Activated CD8-positive, alpha-beta memory T cell treated with anti-CD3 and anti-CD28 coated beads for 48 hours (primary cell): Measurements from ENCODE around the gene ZNF181.

ENCODE experiments used
- DNase-seq, 3 experiments: peaks; one replicate each; pipeline ENCODE4 v3.0.0-alpha.2; 2020; ENCODE audit warnings: low read depth in 2 of 3, low spot score in 2 of 3

Gene ZNF181

GRCh38 chr19:34757441-34757840 is 23.4 kb downstream of the ZNF181 start:
- no peak for DNase-seq

DNA sequence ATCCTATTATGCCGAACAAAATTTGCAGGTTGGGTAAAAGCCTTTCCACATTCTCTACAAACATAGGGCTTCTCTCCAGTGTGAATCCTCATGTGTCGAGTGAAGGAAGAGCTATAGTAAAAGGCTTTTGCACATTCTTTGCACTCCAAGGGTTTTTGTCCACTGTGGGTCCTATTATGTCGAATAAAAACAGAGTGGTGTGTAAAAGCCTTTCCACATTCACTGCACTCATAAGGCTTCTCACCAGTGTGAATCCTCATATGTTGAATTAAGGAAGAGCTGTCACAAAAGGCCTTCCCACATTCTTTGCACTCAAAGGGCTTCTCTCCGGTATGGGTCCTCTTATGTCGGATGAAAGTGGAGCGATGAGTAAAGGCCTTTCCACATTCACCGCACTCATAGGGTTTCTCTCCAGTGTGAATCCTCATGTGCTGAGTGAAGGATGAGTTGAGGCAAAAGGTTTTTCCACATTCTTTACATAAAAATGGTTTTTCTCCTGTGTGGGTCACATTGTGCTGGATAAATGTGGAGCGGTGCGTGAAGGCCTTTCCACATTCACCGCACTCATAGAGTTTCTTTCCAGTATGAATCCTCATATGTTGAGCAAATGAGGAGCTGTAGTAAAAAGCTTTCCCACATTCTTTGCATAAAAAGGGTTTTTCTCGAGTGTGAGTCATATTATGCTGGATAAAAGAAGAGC is 25.3 kb downstream of the ZNF181 start:
- no peak for DNase-seq

GRCh38 chr19:34766386-34766785 is 32.3 kb downstream of the ZNF181 start:
- no peak for DNase-seq

DNA sequence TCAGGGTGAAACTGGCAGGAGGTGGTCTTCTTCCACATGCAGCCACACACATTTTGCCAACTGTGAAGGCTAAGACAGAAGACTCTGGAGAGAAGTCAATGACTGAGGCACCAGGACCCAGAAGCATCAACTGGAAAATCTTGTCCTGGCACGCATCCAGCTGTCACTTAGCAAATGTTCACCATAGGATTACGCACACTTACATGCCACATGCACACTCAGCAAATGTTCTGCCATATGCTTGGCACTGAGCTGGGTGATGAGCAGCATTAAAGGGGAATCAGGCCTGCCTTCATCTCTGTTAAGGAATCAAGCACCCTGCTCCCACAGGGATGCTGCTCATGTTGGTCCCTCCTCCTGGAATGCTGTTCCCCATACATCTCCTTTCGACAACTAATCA is 33.9 kb downstream of the ZNF181 start:
- DNase-seq = no peak

- DNase-seq = peak; percentile 74 to 80 (median 77)
Observed at GRCh38 chr19:34772697-34773554, 38.9 kb downstream of the ZNF181 start, which contains the start of gene ZNF599. ZNF599 (minus strand) TSS chr19:34773215; CDS start chr19:34772841, 374 bp downstream.

- DNase-seq = no peak
Observed at GRCh38 chr19:34773555-34773864, 39.5 kb downstream of the ZNF181 start.

- DNase-seq = no peak
Observed at GRCh38 chr19:34774857-34775256, 40.8 kb downstream of the ZNF181 start.

GRCh38 chr19:34778342-34778741 is 44.3 kb downstream of the ZNF181 start:
- DNase-seq = no peak

GRCh38 chr19:34779652-34780051 is 45.6 kb downstream of the ZNF181 start:
- no peak for DNase-seq

DNA sequence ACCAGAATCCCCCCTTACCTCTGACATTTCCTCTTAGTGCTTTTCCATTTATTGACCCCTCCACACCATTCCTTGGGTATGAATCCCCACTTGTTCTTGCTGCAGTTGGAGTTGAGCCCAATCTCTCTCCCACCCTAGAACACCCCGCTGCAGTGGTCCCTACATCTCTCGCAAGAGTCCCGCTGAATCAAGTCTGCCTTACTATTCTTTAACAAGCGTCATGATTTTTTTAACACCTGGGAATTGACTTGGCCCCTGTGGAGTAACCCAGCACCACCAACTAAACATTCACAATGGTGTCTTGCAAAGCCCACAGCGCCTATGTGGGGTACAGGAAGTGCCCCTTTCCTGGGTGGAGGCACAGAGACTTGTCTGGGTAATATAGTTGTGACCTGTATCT is 52.2 kb downstream of the ZNF181 start:
- DNase-seq = no peak

GRCh38 chr19:34787059-34787824 is 53.2 kb downstream of the ZNF181 start:
- no peak for DNase-seq

- no peak for DNase-seq
Observed at GRCh38 chr19:34788074-34788473, 54.0 kb downstream of the ZNF181 start.

DNA sequence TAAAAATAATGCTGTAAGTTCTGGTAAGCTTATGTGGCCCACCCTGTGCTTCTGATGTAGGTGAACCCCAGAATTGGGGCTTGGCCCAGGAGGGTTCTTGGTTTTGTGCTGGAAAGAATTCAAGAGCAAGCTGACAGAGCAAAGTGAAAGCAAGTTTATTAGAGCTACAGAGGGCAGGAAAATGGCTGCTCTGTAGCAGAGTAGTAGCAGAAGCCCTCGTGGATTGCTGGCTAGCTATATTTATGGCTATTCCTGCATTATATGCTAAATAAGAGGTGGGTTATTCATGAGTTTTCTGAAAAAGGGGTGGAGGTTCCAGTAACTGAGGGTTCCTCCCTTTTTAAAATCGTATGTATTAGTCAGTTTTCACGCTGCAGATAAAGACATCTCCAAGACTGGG is 59.5 kb downstream of the ZNF181 start:
- DNase-seq = no peak

DNA sequence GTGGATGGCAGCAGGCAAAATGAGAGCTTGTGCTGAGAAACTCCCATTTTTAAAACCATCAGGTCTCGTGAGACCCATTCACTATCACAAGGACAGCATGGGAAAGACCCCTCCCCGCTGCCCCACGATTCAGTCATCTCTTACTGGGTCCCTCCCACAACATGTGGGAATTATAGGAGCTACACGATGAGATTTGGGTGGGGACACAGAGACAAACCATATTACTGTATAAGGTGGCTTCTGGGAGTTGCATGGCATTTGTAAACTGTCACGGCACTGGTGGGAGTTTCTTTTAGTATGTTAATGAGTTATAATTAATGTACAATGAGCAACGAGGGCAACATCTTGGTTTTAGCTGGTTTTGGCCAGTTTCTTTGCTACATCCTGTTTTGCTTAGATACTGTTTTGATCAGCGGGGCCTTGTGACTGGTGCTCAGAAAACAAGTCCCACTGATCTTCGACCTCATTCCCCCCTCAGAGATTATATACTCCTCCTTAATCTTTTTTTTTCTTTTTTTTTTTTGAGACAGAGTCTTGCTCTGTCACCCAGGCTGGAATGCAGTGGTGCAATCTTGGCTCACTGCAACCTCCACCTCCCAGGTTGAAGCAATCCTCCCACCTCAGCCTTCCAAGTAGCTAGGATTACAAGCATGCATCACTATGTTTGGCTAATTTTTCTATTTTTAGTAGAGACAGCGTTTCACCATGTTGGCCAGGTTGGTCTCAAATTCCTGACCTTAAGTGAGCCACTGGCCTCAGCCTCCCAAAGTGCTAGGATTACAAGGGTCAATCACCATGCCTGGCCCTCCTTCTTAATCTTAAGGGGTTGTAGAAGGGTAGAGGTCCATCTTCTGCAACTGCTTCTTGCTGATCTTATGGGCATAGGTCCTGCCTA is 60.3 kb downstream of the ZNF181 start:
- no peak for DNase-seq
